ENCODE results near the gene ZSCAN12. TPM values are rescaled to one million over a fixed set of nuclear protein-coding genes. Genes with fewer than 3 reads are reported as not detected.
"Not testable (repeated sequence)": the region's sequence is repeated elsewhere in the genome, so short reads cannot be mapped to it uniquely, and the experiment has no call there.

Gene ZSCAN12
- total RNA-seq, 1 experiment from 2014 or later = 0.81 TPM

DNA sequence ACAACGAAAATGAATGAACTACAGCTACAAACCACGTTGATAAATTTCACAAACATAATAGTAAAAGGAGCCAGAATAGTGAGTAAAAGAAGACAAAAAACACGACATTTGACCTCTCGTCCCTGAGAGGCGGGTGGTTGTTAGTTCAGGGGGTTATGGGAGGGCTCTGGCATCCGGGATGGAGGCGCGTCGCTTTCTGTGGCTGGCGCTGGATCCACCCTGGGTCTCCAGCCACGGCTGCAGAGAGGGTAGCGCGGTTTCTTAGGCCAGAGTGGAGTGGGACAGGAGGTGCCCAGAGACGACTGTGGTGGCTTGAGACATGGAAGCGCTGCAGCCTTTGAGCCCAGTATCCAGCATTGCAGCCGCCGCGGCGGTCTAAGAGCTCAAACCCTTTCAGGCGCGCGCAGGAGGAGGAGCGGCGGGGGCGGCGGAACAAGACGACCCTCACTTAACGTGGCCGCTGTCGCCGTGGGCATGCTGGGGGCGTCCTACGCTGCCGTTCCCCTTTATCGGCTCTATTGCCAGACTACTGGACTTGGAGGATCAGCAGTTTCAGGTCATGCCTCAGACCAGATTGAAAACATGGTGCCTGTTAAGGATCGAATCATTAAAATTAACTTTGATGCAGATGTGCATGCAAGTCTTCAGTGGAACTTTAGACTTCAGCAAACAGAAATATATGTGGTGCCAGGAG is 47.4 kb upstream of the ZSCAN12 start:
- Histone ChIP-seq H3K9ac (ENCODE audit: low read length) (no peak overlapping the region), H4K20me1 (ENCODE audit: insufficient read depth) (no peaks in the 10 kb centered on the region), H3K79me2 (ENCODE audit: insufficient read depth, low read length) (no peaks in the 10 kb centered on the region), H3K4me1 (ENCODE audit: control insufficient read depth in 1 of 2, insufficient read depth in 2 of 2, low read length in 2 of 2) (no peaks in the 10 kb centered on the region), H3K9me3 (ENCODE audit: control insufficient read depth in 1 of 2, insufficient read depth in 1 of 2, low read depth in 1 of 2, low read length in 2 of 2) (0 out of 4 replicates have a peak, but pooled peaks cover 0 to 3% of the 10 kb centered on the region in 2 experiments), H3K9me2 (ENCODE audit: insufficient read depth) (no peaks in the 10 kb centered on the region; the same call in 1 of the 2 replicates), H3K27me3 (ENCODE audit: insufficient read depth, low read length) (no peaks in the 10 kb centered on the region), H3K36me3 (ENCODE audit: control insufficient read depth in 1 of 2, insufficient read depth in 2 of 2, low read length in 2 of 2) (no peaks in the 10 kb centered on the region), H2AFZ (ENCODE audit: low read depth, low read length, poor library complexity, severe bottlenecking) (no peak overlapping the region), H3K27ac (ENCODE audit: low read depth, low read length) (no peak overlapping the region), H3K4me2 (ENCODE audit: low read length) (no peak overlapping the region), H3K4me3 (replicated peaks in 1 of 2; ENCODE audit: low read depth in 1 of 2, low read length in 2 of 2) (no peak overlapping the region)
- TF ChIP-seq FOSL1 (IDR thresholded peaks at IDR 0.05; ENCODE audit: low read depth) = no peak
- no peak for TF ChIP-seq POLR2AphosphoS5 (IDR thresholded peaks at IDR 0.05; ENCODE audit: low read depth, low read length)
- no peak for TF ChIP-seq ZNF274 (IDR thresholded peaks at IDR 0.05; ENCODE audit: low read depth, low read length)
- no peak for TF ChIP-seq CBX3 (IDR thresholded peaks at IDR 0.05; ENCODE audit: low read depth)
- TF ChIP-seq YY1 (IDR thresholded peaks at IDR 0.05; ENCODE audit: extremely low read depth, insufficient replicate concordance, low read depth, low read length) = no peak
- no peak for TF ChIP-seq EZH2phosphoT487 (IDR thresholded peaks at IDR 0.05; ENCODE audit: borderline replicate concordance)
- TF ChIP-seq, protein P1, sequence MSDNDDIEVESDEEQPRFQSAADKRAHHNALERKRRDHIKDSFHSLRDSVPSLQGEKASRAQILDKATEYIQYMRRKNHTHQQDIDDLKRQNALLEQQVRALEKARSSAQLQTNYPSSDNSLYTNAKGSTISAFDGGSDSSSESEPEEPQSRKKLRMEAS (IDR thresholded peaks at IDR 0.05) = no peak
- TF ChIP-seq, protein P2, sequence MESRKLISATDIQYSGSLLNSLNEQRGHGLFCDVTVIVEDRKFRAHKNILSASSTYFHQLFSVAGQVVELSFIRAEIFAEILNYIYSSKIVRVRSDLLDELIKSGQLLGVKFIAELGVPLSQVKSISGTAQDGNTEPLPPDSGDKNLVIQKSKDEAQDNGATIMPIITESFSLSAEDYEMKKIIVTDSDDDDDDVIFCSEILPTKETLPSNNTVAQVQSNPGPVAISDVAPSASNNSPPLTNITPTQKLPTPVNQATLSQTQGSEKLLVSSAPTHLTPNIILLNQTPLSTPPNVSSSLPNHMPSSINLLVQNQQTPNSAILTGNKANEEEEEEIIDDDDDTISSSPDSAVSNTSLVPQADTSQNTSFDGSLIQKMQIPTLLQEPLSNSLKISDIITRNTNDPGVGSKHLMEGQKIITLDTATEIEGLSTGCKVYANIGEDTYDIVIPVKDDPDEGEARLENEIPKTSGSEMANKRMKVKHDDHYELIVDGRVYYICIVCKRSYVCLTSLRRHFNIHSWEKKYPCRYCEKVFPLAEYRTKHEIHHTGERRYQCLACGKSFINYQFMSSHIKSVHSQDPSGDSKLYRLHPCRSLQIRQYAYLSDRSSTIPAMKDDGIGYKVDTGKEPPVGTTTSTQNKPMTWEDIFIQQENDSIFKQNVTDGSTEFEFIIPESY (IDR thresholded peaks at IDR 0.05; ENCODE audit: extremely low read depth, insufficient replicate concordance, low read length) = no peak
- no peak for TF ChIP-seq ELF1 (IDR thresholded peaks at IDR 0.05; ENCODE audit: borderline replicate concordance, low read depth)
- no peak for TF ChIP-seq ZFX (IDR thresholded peaks at IDR 0.05)
- TF ChIP-seq EGR1 (IDR thresholded peaks at IDR 0.05; ENCODE audit: low read depth) = no peak
- TF ChIP-seq SIN3A (IDR thresholded peaks at IDR 0.05; ENCODE audit: low read depth) = no peak
- TF ChIP-seq TCF7L2 (IDR thresholded peaks at IDR 0.05; ENCODE audit: borderline replicate concordance, extremely low read depth, insufficient read depth, insufficient read length) = no peak
- ChIA-PET RAD21 (ENCODE audit: low non-redundant PET in 1 of 2, low total read pairs in 2 of 2, uncharacterized antibody in 2 of 2, unreplicated experiment in 2 of 2) (no interaction called here), POLR2A (no interaction called here), CTCF (no interaction called here)
- DNase-seq (ENCODE audit: low read depth, low spot score) = no peak
- BruUV-seq (replicated peaks) = no TSS peak
- intact Hi-C loops (cut with micrococcal nuclease) = no loop called here
- no peak for ATAC-seq

DNA sequence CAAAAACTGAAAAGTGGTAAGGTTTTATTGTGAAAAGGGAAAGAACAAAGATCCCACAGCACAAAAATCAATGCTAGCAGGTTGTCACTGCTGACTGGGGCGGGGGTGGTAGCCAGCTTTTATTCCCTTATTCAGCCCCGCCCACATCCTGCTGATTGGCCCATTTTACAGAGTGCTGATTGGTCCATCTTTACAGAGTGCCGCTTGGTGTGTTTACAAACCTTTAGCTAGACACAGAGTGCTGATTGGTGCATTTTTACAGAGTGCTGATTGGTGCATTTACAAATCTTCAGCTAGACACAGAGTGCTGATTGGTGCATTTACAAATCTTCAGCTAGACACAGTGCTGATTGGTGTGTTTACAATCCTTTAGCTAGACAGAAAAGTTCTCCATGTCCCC is 45.2 kb upstream of the ZSCAN12 start:
- H3K27me3 ChIP-seq (ENCODE audit: insufficient read depth, low read length); H3K9me2 ChIP-seq (ENCODE audit: insufficient read depth); DNase-seq (ENCODE audit: low read depth, low spot score); H3K36me3 ChIP-seq (ENCODE audit: control insufficient read depth in 1 of 2, insufficient read depth in 2 of 2, low read length in 2 of 2); BruUV-seq (replicated peaks); H3K9me3 ChIP-seq (ENCODE audit: control insufficient read depth in 1 of 2, insufficient read depth in 1 of 2, low read depth in 1 of 2, low read length in 2 of 2); H2AFZ ChIP-seq (ENCODE audit: low read depth, low read length, poor library complexity, severe bottlenecking); RAD21 ChIA-PET (ENCODE audit: low non-redundant PET in 1 of 2, low total read pairs in 2 of 2, uncharacterized antibody in 2 of 2, unreplicated experiment in 2 of 2); H3K4me1 ChIP-seq (ENCODE audit: control insufficient read depth in 1 of 2, insufficient read depth in 2 of 2, low read length in 2 of 2); H3K4me3 ChIP-seq (replicated peaks in 1 of 2; ENCODE audit: low read depth in 1 of 2, low read length in 2 of 2); H4K20me1 ChIP-seq (ENCODE audit: insufficient read depth); H3K27ac ChIP-seq (ENCODE audit: low read depth, low read length); POLR2A ChIA-PET; intact Hi-C loops (cut with micrococcal nuclease); H3K9ac ChIP-seq (ENCODE audit: low read length); H3K79me2 ChIP-seq (ENCODE audit: insufficient read depth, low read length); CTCF ChIA-PET; H3K4me2 ChIP-seq (ENCODE audit: low read length): not testable (repeated sequence)
- peak; percentile 27; the same call in 1 of the 2 replicates for ATAC-seq
